ENCODE measurements around the gene C1orf35. TPM values are rescaled to one million over a fixed set of nuclear protein-coding genes. Genes with fewer than 3 reads are reported as not detected.
A peak's percentile ranks its signal among the peaks of the same experiment; 100 is the strongest.

The C1orf35 gene
- total RNA-seq, 3 donors from 2014 or later: 10.6 to 15.7 (median 13.9) TPM

- Histone ChIP-seq H3K4me1 (ENCODE audit: low read depth) (peaks cover 77% of the 10 kb centered on the region), H3K4me3 (no peak overlapping the region), H3K36me3 (ENCODE audit: low read depth) (no peaks in the 10 kb centered on the region), H3K9me3 (no peaks in the 10 kb centered on the region)
- no peak for TF ChIP-seq CTCF (IDR thresholded peaks at IDR 0.05)
- peak; percentile 5 for ATAC-seq
- peak in 1 of 3 donors; percentile 50 for DNase-seq
- intact Hi-C loops (cut with DNase I, micrococcal nuclease): no loop called here
These were observed 14.3 kb downstream of the C1orf35 start for GRCh38 chr1:228088586-228089498.

GRCh38 chr1:228087771-228088251, 15.3 kb downstream of the C1orf35 start:
- intact Hi-C loops (cut with DNase I, micrococcal nuclease): no loop called here
- no peak overlapping the region for H3K4me3 ChIP-seq
- H3K9me3 ChIP-seq: no peaks in the 10 kb centered on the region
- H3K4me1 ChIP-seq (ENCODE audit: low read depth): peaks cover 77% of the 10 kb centered on the region
- TF ChIP-seq CTCF (IDR thresholded peaks at IDR 0.05): no peak
- ATAC-seq (no peak), DNase-seq (peak in 2 of 3 donors; percentile 27 to 59)
- H3K36me3 ChIP-seq (ENCODE audit: low read depth): no peaks in the 10 kb centered on the region

GRCh38 chr1:228085287-228085951, 17.7 kb downstream of the C1orf35 start:
- no peaks in the 10 kb centered on the region for H3K9me3 ChIP-seq
- TF ChIP-seq CTCF (IDR thresholded peaks at IDR 0.05): no peak
- intact Hi-C loops (cut with DNase I, micrococcal nuclease): no loop called here
- ATAC-seq (peak; percentile 43), DNase-seq (peak; percentile 50 to 59 (median 51))
- H3K36me3 ChIP-seq (ENCODE audit: low read depth): no peaks in the 10 kb centered on the region
- H3K4me1 ChIP-seq (ENCODE audit: low read depth): peaks cover 69% of the 10 kb centered on the region
- H3K4me3 ChIP-seq: no peak overlapping the region

GRCh38 chr1:228084797-228085196, 18.3 kb downstream of the C1orf35 start:
- intact Hi-C loops (cut with DNase I, micrococcal nuclease): no loop called here
- no peak for ATAC-seq

GRCh38 chr1:228084325-228084724, 18.8 kb downstream of the C1orf35 start:
- ATAC-seq (no peak), DNase-seq (no peak)
- peaks cover 59% of the 10 kb centered on the region for H3K4me1 ChIP-seq (ENCODE audit: low read depth)
- no peak overlapping the region for H3K4me3 ChIP-seq
- intact Hi-C loops (cut with DNase I, micrococcal nuclease): no loop called here
- H3K9me3 ChIP-seq: no peaks in the 10 kb centered on the region
- H3K36me3 ChIP-seq (ENCODE audit: low read depth): no peaks in the 10 kb centered on the region
- no peak for TF ChIP-seq CTCF (IDR thresholded peaks at IDR 0.05)

More at GRCh38 chr1:228084797-228085196, 18.3 kb downstream of the C1orf35 start:
- peaks cover 64% of the 10 kb centered on the region for H3K4me1 ChIP-seq (ENCODE audit: low read depth)
- no peak overlapping the region for H3K4me3 ChIP-seq
- peak in 1 of 3 donors; percentile 19 for DNase-seq
- no peak for TF ChIP-seq CTCF (IDR thresholded peaks at IDR 0.05)
- H3K9me3 ChIP-seq: no peaks in the 10 kb centered on the region
- no peaks in the 10 kb centered on the region for H3K36me3 ChIP-seq (ENCODE audit: low read depth)
